DMS153 treated with DMSO at 0.1 percent for 48 hours (cell line): Measurements from ENCODE around the gene PRPF8.
A peak's percentile ranks its signal among the peaks of the same experiment; 100 is the strongest.

Source experiments
- DNase-seq: peaks from one replicate; lab custom pipeline; 2025; ENCODE audit not compliant: unreplicated experiment; lab: John Stamatoyannopoulos, UW

PRPF8 gene

DNA sequence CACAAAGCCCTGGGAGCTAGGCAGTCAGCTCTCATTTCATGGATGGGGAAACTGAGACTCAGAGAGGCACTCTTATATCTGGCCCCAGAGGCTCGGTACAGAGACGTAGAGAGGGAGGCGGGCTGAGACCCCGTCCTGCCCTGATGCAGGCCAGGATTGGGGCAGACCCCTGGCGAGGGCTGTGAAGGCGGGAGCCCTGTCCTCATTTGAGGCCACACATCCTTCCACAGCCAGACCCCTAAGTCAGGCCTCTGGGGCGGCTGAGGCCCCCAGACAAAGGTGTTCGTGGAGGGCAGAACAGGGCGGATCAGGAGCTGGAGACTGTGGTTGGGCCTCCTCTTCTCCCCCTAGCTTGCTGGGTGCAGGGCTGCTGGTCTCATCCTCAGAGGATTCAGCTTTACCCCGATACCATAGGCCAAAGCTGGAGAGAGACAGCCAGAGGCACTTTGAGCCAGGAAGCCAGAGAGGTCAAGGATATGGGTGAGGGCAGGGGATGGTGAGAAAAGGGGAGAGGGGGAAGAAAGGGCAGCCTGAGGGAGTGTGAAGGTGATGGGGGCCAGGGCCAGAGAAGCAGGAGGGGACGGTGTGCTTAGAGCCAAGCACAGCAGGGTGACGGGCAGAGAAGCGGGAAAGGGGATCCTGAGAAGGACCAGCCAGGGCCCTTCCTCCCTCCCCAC lies 38.3 kb downstream of the PRPF8 start:
- DNase-seq: no peak

DNA sequence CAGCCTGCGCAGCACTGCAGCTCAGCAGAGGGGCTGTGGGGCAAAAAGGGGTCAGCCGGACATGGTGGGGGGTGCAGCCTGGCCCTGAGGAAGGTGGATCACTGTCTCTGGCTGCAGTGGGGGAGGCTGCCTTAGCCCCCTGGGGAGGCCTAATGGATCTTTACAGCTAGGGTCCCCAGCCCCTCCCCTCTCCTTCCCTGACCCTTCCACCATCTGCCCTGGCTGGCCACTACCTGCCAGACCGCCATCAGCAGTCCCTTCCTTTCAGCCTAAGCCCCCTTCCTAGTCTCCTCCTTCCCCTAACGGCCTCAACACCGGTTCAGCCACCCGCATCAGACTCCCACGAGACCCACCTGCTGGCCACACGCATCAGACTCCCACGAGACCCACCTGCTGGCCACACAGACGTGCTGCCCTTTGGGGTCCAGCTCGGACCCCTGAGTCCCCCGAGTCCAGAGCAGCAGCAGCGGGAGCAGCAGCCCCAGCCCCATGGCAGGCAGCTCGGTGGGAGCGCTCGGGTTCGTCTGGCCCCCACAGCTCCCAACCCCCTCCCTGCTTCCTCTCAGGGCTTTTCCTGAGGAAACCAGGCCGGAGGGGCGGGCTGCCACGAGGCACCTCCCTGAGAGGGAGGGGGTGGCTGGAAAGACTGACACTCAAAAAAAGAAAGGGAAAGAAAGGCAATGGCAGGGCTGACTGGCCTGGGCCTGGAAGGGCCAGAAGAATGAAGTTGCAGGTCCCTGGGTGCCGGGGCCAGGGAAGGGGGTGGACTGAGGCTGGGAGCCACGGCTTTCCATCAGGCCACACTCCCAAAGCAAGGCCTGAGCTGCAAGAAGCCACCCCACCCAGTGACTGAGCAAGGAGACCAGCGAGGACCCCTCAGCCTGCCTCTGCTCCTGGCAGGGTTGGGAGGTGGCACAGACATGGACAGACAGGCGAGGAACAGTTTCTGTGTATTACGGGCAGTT lies 39.2 kb downstream of the PRPF8 start, which contains the start of gene SCARF1:
Gene SCARF1, minus strand, starts transcription at position 526 of the 965 bp plus-strand sequence. Its CDS starts 35 bp downstream, at position 491.
- DNase-seq: no peak

DNA sequence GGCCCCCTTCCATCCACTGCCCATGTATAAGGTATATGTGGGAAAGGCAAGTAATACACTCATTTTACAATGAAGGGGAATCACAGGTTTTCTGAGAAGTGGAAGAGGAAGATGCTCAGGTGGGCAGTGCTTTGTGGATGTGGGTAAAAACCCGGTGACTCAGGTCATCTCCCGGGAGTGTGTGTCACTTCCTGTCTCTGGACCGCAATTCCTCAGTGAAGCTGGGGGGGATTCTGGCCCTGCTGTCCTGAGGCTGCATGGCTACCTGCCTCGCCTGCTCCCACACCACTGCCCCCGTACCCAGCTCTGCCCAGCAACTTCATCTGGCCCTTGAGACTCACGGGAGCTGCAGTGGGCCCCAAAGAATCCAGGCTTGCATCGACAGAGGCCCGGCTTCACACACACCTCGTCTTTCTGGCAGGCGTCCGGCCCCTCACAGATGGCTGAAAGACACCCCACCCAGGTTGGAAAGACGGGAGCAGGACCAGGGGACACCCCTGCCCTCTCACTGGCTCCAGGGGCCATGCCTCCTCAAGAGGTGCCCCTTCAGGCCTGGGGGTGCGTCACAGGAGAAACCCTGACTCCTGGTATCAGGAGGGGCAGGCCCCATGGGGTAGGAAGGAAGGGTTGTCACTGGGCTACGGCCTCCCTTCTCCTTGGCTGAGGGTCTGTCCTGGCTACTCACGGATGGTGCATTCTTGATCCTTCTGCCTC lies 40.0 kb downstream of the PRPF8 start:
- no peak for DNase-seq

DNA sequence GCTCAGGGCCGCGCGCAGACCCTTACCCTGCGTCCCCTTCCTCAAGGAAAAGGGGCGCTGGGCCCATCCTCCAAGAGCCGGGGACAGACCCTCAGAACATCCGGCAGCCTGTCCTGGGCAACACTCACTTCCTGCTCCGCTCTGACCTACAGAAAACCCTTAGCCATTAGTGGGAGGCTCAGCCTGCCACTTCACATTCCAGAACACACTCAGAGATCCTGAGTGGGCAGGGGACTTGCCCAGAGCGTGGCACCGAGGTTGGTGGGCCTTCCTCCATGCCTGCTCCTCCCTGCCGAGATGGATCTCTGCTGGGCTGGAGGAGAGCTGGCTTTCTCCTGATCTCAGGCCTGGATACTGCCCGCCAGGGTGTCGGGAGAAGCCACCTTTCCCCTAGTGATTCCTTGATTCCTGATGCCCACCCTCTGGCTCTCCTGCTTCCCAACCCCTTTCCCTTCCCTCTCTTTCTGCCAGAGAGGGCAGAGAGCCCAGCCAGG lies 40.6 kb downstream of the PRPF8 start:
- DNase-seq: no peak

DNA sequence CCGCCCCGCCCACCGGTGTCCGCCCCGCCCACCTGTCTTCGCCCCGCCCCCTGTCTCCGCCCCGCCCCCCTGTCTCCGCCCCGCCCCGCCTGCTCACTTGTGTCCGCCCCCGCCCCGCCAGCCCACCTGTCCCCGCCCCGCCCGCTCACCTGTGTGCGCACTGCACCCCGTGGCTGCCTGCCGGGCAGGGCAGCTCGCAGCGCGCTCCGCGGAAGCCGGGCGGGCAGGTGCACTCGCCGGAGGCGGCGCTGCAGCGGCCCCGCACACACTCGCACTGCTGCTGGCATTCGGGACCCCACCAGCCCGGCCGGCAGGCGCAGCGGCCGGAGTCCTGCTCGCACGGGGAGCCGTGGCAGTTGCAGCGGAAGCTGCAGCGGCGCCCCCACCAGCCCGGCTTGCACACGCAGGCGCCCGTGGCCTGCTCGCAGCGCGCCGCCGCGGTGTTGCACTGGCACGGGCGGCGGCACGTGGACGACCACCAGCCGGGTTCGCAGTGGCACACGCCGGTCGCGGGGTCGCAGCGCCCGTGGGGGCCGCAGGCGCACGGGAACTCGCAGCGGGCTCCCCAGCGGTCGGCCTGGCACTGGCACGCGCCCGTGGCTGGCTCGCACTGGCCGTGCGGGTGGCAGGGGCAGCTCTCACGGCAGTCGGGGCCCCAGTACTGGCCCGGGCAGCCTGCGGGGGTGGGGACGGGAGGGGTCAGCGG lies 41.2 kb downstream of the PRPF8 start:
- DNase-seq: no peak

DNA sequence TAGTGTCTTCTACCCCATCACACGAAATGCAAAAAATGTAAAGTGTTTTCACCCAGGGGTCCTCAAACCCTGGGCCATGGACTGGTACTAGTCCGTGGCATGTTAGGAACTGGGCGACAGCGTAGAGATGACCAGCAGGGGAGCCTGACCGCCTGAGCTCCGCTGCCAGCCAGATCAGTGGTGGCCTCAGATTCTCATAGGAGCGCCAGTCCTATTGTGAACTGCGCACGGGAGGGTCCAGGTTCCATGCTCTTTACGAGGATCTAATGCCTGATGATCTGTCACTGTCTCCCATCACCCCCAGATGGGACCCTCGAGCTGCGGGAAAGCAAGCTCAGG lies 43.6 kb downstream of the PRPF8 start:
- no peak for DNase-seq

DNA sequence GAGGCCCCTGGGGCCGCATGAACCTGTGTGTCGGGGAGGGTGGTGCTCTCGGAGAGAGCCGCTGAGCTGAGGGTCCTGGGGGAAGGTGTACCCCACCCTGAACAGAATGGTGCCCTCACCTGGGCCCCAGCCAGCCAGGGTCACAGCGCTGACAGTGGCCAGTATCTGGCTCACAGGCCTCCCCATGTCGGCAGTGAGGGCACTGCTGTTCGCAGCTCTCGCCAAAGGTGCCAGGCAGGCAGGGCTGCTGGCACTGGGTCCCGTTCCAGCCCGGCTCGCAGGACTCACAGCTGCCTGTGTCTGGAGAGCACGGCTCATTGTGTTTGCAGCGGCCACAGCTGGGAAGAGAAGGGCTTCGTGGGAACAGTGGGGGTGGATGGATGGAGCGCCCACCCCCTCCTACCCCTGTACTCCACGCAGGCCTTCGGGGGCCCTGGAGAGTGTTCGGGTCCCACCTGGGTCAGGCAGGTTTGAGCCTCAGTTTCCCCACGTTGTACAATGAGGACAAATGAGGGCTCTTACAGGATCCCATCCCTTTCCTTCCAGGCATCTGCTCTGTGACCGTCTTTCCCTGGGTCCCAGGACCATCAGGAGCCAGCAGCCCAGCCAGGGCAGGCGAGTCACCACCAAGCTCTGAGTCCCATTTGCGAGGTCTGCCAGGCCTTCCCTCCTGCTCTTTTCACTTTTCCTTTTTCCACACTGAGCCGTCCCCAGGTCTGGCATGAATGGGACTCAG lies 44.2 kb downstream of the PRPF8 start:
- no peak for DNase-seq

DNA sequence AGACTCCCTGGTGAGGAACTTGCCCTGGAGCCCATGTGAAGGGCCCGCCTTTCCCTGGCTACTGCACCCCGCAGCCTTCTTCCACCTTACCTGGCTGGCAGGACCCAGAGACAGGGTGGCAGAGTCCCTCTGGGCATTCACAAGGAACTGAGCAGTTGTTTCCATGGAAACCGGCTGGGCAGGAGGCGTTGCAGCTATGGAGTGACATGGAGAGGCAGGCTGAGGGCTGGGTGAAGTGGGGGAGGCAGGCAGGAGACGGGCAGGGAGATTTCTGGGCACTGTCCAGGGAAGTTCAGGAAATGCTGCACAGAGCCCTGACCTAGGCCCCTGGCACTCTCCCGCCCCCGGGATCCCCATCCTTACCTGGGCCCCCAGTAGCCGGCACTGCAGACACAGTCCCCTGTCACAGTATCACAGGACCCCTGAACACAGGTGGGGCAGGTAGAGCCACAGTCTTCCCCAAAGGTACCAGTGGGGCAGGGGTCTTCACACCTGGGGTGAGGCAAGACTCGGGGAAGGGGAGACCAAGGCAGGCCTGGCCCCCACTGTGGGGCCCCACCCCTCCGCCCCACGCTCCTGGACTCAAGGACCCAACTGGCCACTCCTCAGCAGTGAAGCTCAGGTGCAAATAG lies 45.0 kb downstream of the PRPF8 start:
- DNase-seq: no peak

DNA sequence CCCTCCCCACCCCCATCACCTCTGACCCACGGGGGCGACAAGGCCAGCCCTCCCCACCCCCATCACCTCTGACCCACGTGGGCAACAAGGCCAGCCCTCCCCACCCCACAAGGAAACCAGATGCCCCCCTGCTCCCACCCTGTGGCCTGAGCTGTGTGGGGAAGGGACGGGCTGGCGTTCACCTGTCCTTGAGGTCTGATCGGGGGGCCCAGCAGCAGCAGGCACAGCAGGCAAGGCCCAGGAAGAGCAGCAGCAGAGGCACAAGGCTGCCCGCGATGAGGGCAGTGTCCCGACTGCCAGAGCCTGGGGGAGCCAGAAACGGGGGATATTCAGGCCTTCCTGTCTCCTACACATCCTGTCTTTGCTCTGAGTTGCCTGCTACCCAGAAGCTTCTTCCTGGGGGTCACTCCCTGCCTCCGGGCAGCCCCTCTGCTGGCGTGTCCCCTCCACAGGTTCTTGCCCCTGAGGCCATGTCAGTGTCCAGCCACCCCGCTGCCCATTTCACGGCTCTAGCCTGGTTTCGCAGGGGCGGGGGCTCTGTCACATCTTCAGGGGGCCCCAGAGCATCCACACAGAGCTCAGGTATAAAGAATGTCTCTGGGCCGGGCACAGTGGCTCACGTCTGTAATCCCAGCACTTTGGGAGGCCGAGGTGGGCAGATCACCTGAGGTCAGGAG lies 45.9 kb downstream of the PRPF8 start:
- DNase-seq: no peak

DNA sequence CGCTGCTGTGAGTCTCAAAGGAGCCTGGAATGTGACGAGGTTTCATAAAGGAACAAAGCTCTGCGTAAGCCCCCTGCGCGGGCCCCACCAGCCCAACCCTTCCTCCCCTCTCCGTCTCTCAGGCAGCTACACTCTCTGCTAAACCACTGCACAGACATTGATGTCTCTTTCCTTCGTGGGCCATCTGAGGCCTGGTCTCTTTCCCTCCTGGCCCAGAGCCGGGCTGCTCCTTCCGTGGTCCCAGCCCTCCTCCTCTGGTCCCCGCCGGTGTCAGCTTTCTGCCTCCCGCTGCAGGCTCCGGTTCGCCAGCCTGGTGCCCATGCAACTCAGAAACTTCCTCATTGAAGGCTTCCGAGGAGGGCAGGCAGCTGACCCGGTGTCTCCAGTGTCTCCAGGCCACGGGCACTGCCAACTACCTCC lies 46.5 kb downstream of the PRPF8 start:
- DNase-seq: no peak

DNA sequence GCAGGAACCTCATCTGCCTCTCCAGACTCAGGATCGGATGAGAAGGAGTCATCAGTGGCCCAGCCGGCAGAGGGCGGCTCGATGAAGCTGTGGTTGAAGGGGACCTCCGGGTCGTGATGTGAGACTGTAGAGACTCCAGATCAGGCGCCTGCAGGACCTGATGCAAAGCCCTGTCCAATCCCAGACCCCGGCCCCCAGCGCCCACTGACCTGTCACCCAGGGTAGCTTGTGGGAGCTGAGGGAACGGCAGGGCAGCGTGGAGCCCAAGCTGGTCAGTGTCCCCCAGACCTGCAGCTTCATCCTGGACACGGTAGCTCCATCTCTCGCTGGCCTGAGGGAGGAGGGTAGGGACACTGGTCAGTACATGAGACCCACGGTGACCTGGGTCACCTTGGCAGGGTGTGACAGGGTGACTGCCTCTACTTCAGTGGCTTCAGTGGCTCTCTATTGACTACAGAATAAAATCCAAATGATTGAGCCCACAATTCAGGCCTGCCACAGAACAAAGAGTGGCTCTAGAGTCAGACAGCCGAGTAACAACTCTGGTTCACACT lies 47.9 kb downstream of the PRPF8 start:
- DNase-seq: no peak

DNA sequence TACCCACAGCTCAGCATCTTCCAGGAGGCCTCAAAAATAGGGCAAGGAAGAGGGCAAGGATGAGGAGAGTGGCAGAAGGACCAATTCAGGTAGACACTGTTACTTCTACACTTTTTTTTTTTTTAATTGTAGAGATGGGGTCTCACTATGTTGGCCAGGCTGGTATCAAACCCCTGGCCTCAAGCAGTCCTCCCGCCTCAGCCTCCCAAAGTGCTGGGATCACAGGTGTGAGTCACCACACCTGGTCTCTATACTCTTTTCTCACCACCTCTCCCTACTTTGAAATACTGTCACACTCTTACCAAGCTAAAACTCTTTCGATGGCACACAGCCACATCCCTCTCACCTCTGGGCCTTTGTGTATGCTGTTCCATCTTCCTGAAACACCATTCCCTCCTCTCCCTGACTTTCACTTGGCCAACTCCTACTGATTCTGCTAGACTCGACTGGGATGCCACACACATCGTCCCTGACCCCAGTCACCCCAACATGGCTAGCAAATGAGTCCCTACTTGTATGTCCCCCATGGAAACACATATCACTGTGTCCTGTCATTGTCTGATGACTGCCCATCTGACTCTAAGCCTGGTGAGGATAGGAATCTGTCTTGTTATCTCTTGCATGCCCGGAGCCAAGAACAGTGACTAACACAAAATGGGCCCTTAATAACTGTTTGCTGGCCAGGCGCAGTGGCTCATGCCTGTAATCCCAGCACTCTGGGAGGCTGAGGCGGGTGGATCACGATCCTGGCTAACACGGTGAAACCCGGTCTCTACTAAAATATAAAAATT lies 48.8 kb downstream of the PRPF8 start:
- no peak for DNase-seq

DNA sequence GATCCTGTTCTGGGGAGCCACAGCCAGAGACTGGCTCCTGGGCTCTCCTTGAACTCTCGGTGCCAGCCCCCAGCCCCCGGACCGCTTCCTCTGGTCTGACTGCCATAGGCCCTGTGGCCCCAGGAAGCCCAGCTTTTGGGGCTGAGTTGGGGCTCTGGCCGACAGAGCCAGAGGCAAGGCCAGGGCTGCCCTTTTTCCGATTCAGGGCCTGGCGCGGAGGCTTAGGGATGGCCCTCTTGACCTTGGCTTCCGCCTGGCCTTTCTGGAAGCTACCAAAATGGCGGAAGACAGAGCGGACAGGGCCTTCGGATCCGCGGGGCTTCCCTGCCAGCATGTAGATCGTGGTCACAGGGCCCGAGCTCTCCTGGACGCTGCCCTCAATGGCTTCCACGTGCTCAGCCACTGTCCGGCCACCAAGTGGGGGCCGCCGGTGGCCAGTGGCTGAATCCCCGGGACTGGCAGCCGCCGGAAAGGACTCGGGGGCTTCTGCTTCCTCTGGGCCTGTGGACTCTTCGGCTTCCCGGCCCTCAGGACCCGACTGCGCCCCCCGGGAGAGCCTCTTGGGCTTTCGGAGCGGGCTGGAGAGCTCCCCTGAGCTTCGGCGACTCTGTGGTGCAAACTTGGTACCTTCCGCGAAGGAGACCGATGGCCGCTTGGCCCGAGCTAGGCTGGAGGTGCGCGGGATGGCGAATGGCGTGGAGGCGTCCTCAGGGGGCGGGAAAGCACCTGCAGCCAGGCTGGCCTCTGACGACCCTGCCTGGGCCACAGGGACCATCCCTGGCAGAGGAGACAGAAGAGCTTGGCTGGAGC lies 49.6 kb downstream of the PRPF8 start:
- no peak for DNase-seq

DNA sequence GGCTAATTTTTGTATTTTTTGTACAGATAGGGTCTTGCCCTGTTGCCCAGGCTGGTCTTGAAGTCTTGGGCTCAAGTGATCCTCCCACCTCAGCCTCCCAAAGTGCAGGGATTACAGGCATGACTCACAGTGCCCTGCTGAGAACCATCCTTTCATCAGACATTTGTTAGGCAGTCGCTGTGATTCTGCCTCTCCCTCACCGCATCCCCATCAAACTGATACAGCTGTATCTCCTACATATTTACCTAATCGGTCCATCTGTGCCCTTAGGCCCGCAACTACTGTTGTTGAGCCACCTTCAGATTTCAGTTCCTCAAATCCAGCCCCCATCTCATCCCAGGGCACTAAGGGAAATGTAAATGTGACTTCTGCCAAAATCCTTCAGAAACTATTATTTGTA lies 54.0 kb downstream of the PRPF8 start:
- no peak for DNase-seq

DNA sequence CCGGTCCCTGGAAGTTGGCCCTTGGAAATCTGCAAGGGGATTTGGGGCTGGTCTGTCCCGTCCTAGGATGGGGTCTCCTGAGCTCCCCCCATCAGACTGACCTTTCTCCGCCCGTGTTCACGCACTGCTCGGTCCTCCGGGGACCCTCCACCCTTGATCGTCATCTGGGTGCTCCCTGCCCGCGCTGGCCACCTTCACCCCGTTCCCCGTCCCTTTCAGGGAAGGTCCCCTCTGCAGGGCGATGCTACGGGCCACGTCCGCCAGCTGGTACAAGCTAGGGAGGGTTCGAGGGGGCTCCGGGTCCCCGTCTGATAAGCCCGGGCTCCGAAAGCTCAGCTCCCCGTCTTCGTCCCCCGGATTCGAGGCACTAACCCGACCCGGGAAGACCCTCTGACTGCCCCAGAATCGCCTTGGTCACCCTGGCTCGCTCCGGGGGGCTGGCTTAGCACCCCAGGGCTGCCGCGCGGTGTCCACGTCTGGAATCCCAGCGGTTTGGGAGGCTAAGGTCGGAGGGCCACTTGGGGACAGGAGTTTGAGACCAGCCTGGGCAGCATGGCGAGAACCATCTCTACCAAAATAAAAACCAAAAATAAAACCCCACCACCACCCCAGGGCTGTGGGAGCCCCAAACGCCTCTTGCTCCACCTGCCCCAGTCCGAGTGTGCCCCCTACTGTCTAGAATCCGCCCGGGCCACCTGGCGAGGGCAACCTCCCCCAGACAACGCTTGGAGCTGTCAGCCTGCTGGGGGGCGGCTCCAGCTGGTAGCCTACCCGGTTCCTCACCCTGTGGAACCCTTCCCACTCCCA lies 55.0 kb downstream of the PRPF8 start:
- DNase-seq: no peak

DNA sequence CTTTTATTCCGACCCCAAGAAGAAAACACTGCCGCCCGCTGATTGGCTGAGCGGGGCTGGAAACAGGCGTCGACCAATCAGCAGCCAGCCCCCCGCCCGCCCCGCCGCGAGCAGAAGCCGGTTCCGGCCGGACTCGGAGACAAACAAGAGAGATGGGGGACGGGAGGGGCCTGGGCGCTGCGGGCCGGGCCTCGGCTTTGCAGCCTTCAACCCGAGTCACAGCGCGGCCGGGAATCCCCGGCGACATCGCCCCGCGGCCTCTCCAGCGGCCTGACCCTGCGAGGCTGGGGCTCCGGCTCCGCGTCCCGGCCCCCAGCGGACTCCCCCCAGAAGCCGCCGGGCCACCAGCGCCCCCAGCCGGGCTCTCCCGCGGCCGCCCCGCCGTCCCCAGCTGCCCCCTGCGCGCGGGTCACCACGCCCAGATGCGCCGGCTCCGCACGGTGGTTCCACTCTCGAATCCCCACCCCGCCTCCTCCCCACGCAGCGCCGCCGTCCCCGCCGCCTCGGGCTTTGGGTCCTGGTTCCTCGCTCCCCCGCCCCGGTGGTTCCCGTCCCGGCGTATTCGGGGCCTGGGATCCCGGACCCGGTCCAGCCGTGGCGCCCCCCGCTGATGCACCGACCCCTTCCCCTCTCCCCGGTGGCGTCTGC lies 55.7 kb downstream of the PRPF8 start:
- peak; percentile 42 for DNase-seq
